HG03025 (cell line): ENCODE measurements around the gene C16orf92.
"Not testable (repeated sequence)": the region's sequence is repeated elsewhere in the genome, so short reads cannot be mapped to it uniquely, and the experiment has no call there.

Experiments used
- ATAC-seq: cut with Tn5 transposase; IDR thresholded peaks from one replicate; pipeline ENCODE4 v1.9.1; 2021; ENCODE audit warnings: mild to moderate bottlenecking, moderate library complexity; ENCODE audit not compliant: unreplicated experiment, low FRiP score

Gene C16orf92

GRCh38 chr16:30023586-30023985, 588 bp downstream of the C16orf92 start:
- no peak for ATAC-seq

DNA sequence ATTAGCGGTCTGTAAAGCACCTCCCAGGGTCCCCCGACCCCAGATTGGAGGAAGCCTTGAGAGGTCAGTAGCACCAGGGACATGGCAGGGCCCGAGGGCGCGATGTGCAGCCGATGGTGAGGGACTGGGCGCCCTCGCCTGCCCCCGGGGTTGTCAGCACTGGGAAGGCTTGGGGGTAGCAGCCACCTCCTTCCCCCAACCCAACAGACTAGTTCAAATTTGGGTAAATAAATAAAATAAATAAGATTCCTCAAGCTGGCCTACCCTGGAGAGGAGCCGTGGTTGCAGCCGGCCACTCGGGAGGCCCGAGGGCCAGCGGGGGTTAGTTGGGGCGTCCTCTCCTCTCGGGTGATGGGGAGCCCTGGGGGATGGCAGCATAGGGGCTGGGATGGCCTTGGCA, 1.5 kb downstream of the C16orf92 start:
- no peak for ATAC-seq

GRCh38 chr16:30025156-30025555, 2.2 kb downstream of the C16orf92 start:
- no peak for ATAC-seq

DNA sequence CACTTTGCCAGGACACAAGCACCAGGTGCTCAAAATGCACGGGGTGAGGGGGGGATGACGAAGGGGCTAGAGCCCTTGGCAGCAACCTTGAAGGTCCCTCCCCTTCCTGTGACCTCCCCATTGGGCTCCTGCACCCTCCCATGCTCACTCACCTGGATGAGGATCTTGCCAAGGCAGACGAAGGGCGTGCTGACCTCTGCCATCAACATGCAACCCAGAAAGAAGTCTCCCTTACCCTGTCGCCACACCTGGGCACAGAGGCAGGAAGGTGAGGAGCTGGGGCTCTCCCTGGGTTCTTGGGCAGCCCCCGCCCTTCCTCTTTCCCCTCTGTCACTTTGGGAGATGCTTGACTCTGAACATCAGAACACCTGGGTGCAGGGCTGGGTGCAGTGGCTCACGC, 2.6 kb downstream of the C16orf92 start:
- no peak for ATAC-seq

- no peak for ATAC-seq
Measured at GRCh38 chr16:30026449-30026848, 3.5 kb downstream of the C16orf92 start.

DNA sequence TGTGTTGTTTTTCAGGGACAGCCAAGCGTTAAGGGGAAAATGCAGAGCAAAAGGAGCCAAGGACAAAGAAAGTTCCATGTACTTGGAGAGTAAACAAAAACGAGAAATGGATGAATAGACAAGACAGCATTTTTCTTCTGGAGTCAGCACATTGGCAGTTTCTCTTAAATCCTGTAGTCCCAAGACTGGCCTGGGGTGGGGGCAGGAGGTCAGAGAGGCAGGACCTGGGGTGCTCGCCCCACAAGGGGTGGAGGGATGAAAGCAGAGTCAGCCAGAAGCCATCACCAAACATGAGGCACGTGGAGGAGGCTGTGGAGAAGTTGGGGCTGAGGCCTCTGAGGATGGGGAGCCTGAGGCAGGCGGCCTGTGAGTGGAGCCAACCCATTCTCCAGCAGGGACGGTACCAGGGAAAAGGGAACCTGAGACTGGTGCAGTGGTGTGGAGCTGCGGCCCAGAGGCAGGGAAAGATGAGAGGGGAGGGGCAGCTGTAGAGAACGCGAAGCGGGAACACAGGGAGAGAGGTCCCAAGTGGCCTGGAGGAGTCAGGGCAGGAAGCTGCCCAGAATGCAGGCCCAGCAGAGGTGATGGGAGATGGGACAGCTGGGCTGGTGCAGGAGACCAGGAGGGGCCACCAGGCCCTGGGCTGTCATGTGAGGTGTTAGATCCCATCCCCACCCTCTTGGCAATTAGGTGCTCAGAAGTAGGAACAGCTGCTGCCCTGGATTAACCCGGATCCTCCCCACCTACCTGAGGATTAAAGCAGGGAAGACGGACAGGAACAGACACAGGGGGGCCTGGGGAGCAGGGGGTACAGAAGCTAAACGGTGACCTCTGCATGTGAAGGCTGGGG, 4.8 kb downstream of the C16orf92 start:
- ATAC-seq = no peak

DNA sequence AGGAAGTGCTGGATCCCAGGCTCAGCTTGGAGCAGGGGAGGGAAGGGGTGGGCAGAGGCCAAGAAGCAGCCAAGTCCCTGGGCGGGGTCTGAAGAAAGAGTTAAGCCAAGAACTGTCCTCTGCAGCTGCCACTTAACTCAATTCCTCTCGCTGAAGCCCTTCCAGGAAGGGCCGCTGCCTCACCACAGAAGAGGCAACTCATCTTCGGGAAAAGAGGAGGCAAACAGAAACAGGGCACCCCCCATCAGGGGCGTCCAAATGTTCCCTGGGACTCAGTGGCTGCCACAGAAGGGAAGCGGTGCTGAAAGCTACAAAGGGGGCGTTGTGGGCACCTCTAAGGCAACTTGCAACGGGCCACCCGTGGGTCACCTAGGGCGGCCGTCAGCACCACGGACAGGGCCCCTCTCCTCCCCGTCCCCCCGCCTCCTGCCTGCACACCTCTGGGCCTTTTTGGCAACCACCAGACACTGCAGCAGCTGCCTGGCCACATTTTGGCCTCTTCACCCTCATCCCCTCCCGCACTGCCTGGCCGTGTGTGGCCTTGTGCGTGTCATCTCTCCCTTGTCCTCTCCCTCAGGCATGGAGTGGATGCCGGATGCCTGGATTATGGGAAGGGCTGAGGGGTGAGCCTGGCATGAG, 5.6 kb downstream of the C16orf92 start:
- no peak for ATAC-seq

GRCh38 chr16:30030011-30030685, 7.2 kb downstream of the C16orf92 start:
- ATAC-seq = no peak

GRCh38 chr16:30030841-30031413, 7.9 kb downstream of the C16orf92 start, which contains the start of gene TLCD3B:
TLCD3B (minus strand) TSS chr16:30031271; CDS start chr16:30030527, 744 bp downstream.
- no peak for ATAC-seq

GRCh38 chr16:30031477-30031918, 8.5 kb downstream of the C16orf92 start:
- no peak for ATAC-seq

GRCh38 chr16:30032083-30032819, 9.3 kb downstream of the C16orf92 start:
- ATAC-seq = no peak

DNA sequence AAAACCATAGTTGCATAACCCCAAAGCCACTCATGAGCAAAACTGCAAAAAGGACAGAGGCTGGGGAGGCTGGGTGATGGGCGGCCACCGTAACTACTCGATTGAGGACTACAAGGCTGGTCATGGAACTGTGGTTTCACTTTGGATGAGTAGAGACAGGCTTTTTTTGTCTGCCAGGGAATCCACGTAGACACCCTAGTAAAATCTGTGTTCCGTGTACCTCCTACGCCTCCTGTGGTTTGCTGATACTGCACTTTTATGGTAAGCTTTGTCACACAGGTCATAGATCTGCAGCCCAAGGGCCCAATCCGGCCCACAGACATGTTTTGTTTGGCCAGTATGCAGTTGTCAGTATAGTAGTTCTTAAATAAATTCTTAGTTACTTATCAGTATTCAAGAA, 10.3 kb downstream of the C16orf92 start:
- ATAC-seq = no peak

DNA sequence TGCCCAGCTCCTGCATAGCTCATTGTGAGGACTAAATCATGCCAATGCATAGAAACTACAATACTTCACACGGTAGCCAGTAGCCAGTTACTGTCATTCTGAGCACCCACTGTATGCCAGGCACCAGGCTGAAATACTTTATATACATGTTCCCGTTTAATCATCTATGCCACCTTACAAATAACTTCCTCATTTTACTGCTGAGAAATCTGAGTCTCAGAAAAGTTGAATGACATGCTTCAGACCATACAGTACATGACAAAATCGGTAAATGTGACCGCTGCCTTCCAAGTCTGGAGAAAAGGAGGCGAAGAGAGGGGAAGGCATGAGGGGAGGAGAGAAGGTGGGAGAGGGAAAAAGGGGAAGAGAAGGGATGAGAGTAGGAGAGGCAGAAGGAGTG, 17.2 kb downstream of the C16orf92 start:
- ATAC-seq = no peak

DNA sequence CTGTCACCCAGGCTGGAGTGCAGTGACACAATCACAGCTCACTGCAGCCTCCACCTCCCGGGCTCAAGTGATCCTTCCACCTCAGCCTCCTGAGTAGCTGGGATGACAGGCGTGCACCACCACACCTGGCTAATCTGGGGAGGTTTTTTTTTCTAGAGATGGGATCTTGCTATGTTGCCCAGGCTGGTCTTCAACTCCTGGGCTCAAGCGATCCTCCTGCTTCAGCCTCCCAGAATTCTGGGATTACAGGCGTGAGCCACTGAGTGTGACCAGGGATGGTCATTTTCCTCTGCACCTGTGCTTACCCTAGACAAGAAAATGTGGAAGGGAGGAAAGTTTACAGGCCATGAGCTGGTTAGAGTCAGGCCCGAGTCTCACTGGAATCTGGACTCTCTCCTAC, 17.7 kb downstream of the C16orf92 start:
- ATAC-seq = not testable (repeated sequence)

DNA sequence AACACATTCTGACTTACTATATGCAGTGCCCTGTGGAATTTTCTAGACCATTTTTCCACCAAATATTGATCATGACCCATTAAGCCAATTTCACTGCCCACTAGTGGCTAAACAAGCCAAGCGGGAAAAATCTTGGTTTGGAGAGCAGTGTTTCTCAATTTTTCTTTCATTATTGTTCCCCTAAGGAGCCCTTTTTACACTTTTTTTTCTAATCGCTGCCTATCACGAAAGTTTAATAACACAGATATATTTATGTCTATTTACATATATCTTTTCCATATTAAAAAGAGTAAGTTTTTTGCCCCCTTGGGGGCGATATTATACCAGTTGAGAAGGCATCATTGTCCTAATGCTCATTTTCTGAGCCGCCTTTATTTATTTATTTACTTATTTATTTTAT, 18.8 kb downstream of the C16orf92 start:
- no peak for ATAC-seq

GRCh38 chr16:30046178-30046577, 23.2 kb downstream of the C16orf92 start:
- ATAC-seq = no peak

DNA sequence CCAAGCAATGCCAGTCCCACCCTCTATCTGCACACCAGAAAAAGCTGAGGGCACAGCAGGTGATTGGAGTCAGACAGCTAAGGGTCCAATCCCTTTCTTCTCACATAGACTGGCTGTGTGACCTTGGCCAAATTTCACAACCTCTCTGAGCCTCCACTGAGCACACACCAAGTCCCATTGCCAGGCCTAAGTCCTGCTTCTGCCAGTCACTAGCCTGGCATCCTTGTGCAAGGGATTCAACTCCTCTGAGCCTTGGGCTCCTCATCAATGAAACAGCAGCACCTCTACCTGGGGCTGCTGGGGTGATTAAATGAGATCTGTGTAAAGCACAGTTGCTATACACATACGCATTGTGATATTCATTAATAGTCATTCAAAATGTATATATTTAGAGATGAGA, 23.6 kb downstream of the C16orf92 start:
- no peak for ATAC-seq

DNA sequence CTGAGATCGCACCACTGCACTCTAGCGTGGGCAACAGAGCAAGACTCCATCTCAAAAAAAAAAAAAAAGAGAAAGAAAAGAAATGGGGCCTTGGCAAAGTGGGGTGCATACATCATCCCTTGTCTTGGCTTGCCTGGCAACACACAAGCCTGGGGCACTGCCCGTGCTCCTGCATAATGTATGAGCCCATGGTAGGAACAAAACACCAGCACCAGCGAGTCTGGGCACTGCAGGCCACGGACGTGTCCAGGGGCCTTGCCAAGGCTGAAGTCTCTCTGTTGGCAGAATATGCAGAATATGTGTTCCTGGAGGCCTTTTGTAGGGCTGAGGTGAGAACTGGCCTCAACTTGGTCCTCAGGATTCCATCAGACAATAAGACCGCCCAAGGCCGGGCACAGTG, 26.9 kb downstream of the C16orf92 start:
- no peak for ATAC-seq

- ATAC-seq = no peak
Measured at GRCh38 chr16:30051518-30051917, 28.5 kb downstream of the C16orf92 start.

DNA sequence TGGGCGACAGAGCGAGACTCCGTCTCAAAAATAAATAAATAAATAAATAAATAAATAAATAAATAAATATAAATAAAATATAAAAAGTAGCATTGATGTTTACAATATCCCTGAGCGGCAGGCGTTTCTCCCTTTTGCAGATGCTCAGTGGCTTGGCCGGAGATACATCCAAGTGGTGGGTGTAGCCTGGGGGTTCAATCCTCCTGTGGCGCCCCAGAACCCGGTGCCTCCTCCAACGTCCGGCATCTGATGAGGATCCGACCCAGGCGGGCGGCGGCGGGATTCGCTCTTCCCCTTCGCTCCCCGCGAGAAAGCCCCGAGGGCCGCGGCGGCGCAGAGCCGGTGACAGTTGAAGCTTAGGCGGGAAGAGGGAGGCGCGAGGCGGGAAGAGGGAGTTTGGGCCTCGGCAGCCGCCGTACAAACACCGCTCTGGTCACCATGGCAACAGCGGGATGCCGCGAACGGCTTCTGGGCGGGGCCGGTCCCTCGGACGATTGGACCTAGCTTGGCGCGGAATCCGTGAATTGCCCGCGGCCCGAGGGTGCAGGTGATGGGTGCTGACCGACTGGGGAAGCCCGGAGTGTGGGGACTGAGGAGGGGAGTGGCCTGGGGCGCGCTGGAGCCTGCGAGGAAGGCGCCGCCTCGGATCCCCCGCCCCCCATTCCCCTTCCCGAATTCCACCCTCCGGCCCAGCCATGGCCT, 29.8 kb downstream of the C16orf92 start:
- ATAC-seq = no peak
